ENCODE results near the gene FHOD3. TPM values are rescaled to one million over a fixed set of nuclear protein-coding genes. Genes with fewer than 3 reads are reported as not detected.
"Not testable (repeated sequence)": the region's sequence is repeated elsewhere in the genome, so short reads cannot be mapped to it uniquely, and the experiment has no call there.

FHOD3 gene
- polyA plus RNA-seq, 4 donors: 36.8 to 46.8 (median 42.1) TPM

DNA sequence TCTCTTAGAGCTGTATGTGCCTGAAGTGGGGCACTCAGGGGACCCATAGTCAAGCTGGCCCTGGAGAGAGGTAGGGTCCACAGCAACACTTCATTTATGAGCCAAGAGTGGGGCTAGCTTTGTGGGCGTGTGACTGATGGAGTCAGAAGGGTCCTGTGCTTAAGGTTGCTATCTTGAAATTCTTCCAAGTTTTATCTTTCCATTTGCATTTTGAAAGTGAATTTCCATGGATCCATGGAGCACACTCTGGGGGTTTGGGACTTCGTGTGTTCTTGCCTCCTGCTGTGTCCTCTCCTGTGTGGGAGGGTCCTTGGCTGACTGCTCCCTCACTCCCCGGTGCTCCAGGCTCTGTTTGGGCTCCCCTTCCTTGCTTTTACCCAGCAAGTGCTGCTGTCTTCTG lies 50.8 kb downstream of the FHOD3 start:
- no peak for DNase-seq (ENCODE audit: low read depth in 4 of 4, low spot score in 3 of 4)

DNA sequence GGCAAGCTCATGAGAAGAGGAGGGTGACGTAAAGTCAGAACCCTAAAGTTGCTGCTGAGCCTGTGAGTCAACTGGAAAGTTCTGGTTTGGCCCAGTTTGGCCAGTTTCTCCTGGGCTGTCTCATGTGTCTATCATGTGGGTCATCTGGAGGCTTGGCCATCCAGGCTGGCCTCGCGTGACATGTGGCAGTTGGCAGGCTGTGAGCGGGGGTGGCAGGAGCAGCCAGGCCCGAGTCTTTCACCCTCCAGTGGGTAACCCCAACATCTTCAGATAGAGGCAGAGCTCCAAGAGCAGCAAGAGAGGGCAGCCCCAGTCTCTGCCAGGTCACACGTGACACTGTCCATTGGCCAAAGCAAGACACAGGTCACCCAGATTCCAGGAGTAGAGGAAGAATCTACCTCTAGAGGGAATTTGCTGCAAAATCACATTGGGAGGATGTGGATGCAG lies 51.5 kb downstream of the FHOD3 start:
- no peak for DNase-seq (ENCODE audit: low read depth in 4 of 4, low spot score in 3 of 4)

DNA sequence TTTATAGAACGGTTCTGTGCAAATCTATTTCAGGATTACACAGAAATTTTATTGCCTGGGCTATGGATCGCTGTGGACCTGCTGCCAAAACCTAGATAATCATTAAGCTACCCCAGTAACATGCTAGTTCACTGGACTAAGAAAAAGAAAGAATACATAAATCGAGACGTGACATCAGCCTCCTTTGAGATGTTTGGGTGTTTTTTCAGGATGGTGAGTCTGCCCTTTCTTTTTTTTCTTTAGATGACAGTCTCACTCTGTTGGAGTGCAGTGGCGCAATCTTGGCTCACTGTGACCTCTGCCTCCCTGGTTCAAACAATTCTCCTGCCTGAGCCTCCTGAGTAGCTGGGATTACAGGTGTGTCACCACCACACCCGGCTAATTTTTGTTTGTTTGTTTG lies 52.0 kb downstream of the FHOD3 start:
- DNase-seq (ENCODE audit: low read depth in 4 of 4, low spot score in 3 of 4): no peak

DNA sequence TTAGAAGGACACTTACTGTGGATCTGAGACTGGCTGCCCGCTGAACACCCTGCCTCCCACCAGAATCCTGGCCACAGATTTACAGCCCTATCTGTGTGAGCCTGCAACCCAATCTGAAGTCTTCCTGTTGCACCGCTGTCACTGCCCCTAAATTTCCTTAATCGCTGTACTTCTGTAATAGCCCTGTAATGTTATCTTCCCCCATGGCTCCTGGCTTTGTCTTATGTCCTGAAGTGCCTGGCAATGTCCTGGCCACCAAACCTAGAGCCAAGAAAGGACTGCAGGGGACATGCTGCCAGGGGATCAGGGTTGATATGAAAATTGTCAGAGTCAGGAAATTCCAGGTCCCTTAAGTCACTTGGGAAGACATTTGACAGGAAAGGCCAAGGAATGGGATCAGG lies 52.7 kb downstream of the FHOD3 start:
- DNase-seq (ENCODE audit: low read depth in 4 of 4, low spot score in 3 of 4): no peak

DNA sequence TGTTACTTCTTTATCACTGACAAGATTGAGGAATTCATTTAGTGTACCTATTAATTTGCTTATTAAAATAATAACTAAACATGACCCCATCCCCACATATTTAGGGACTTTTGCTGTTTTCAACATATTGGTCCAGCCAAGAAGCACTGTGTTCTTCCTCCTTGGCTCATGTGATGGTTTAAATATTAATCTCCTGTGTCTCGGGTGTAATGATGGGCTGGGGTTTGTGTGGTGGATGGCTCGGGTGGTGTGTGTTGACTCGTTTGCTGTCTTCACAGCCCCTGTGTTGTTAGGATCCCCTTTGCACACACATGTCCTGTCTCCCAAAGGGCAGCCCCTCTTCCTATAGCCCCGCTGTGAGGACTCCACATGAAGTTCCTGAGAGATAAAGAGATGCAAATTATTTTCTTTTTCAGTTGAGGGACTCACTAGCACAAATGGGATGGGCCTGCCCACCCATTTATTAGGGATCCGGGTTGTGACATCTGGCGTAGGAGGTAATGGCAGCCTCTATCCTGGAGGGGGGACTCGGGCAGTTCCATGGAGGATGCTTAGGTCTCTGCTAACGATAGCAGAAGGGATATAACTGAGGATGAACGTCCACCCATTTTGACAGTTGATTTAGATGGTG lies 53.4 kb downstream of the FHOD3 start:
- DNase-seq (ENCODE audit: low read depth in 4 of 4, low spot score in 3 of 4): no peak

DNA sequence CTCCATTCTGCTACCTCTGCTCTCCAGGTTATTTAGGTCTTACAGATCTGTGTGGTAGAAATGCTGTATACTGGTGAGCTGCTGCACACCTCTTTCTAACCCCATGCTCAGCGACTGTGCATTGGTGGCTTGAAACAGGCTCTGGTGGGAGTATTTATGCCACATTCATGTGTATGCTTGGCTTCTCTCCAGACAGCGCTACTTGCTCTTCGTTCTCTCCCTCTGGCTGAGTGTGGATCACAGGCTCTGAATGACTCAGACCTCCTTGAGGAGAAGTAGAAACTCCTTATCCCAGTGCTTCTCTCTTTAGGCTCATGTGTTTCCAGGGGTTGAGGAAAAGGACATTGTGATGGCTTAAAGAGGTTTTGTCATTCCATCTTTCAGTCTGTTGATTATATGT lies 54.9 kb downstream of the FHOD3 start:
- no peak for DNase-seq (ENCODE audit: low read depth in 4 of 4, low spot score in 3 of 4)

DNA sequence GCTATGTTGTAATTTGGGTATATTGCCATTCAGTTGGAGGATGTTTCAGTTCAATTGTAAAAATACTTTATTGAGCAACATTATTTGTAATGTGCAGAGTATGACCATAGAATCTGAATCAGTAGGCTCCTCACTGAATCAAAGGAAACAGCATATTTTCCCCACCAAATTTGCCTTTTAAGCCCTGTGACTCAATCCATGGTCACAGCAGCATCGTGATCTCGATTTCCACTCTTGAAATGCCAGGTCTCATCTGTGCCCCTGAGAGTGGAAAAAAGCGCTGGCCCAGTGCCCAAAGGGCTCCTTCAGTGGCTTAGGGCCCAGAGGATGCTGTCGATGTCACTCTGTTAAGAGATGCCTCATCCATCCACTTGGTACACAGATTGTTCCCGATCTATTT lies 57.5 kb downstream of the FHOD3 start:
- DNase-seq (ENCODE audit: low read depth in 4 of 4, low spot score in 3 of 4): no peak

DNA sequence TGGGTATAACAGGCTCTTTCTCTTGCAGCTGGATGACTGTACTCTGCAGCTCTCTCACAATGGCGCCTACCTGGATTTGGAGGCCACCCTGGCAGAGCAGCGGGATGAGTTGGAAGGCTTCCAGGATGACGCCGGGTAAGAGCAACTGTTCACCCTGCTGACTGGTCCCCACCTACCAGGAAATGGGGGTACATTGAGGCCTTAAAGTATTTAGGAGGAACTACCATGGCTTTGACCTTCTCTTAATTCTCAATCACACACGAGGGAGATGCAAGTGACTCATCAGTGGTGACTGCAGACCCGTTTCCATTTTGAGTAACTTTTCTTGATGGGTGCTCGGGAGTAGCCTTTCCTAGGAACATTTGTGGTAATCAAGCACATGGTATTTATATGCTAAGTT lies 58.0 kb downstream of the FHOD3 start:
- DNase-seq (ENCODE audit: low read depth in 4 of 4, low spot score in 3 of 4): no peak

DNA sequence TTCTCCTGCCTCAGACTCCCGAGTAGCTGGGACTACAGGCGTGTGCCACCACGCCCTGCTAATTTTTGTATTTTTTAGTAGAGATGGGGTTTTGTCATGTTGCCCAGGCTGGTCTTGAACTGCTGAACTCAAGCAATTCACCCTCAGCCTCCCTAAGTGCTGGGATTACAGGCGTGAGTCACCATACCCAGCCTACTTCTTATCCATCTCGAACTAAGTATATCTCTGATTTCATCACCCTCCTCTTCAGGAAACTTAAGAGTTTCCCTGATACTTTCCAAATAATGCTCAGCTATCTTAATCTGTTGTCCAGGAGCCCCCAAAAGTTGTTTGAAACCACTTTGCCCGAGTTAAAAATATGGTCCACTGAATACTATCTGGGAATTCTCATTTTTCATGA lies 59.2 kb downstream of the FHOD3 start:
- not testable (repeated sequence) for DNase-seq (ENCODE audit: low read depth in 4 of 4, low spot score in 3 of 4)

DNA sequence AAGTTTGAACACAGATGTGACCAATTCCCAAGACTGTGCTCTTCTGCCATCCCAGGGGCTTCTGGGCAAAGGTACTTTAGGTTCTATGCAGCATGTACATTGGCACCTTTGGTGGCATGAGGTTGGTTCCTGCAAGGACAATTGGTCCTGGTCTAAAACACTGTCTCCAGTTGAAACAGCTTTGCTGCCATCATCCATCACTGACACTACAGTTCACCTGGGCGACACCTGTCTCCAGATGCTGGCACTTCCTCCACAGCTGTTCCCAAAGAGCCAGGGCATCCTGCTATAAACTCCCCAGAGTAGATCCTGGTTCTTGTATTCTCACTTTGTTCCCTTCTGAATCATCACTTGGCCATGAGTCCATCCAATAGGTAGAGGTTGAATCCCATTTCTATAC lies 60.6 kb downstream of the FHOD3 start:
- no peak for DNase-seq (ENCODE audit: low read depth in 4 of 4, low spot score in 3 of 4)

DNA sequence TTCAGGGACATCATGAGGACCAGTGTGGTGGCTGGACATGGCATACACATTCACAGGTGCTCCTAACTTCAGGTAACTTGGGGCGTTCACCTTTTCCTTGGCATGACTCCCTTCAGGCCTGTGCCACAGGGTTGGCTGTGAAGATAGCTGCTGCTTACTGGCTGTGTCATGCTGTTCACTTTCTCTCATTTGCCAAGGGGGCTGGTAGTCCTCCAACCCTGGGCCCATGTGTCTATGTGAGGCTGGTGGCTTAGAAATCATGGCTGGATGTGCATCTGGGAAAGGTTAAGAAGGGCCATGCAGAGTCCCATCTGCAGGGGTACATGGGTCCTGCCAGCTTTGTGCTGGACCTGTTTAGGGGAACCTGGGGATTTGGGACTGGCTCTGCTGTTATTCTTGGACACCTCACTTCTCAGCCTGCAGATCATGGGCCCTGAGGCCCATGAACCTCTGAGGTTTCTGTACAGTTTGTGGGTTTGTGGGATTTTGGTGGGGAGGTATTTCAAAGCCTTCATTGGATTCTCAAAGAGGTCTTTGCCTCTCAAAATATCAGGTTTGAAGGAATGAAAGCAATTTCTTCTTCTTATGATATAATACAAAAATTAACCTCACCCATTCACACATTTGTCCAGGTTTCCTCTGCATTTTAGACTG lies 62.9 kb downstream of the FHOD3 start:
- no peak for DNase-seq (ENCODE audit: low read depth in 4 of 4, low spot score in 3 of 4)

DNA sequence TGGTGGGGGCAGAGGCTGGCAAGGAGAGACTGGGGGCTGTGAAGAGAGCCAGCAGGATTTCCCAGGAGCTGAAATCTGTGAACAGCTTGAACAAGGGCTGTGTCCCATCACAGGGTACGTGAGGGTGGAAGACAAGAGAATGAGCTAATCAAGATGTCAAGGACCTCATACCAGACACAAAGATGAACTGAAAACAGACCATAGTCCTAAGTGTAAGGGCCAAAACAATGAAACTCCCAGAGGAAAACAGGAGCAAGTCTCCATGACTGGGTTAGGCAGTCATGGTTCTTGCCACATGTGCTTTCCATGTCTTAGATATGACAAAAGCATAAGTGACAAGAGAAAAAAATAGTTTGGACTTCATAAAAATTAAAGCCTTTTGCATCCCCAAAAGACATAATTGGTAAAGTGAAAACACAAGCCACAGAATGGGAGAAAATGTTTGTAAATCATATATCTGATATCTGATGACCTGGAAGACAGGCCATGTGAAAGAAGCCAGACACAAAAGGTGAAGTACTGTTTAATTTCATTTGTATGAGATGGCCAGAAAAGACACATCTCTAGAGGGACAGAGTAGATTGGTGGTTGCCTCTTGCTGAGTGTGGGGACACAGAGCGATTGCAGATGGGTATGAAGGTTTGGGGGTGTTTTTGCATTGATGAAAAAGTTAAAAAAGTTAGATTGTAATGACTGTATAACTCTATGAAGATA lies 67.6 kb downstream of the FHOD3 start:
- DNase-seq (ENCODE audit: low read depth in 4 of 4, low spot score in 3 of 4): no peak

DNA sequence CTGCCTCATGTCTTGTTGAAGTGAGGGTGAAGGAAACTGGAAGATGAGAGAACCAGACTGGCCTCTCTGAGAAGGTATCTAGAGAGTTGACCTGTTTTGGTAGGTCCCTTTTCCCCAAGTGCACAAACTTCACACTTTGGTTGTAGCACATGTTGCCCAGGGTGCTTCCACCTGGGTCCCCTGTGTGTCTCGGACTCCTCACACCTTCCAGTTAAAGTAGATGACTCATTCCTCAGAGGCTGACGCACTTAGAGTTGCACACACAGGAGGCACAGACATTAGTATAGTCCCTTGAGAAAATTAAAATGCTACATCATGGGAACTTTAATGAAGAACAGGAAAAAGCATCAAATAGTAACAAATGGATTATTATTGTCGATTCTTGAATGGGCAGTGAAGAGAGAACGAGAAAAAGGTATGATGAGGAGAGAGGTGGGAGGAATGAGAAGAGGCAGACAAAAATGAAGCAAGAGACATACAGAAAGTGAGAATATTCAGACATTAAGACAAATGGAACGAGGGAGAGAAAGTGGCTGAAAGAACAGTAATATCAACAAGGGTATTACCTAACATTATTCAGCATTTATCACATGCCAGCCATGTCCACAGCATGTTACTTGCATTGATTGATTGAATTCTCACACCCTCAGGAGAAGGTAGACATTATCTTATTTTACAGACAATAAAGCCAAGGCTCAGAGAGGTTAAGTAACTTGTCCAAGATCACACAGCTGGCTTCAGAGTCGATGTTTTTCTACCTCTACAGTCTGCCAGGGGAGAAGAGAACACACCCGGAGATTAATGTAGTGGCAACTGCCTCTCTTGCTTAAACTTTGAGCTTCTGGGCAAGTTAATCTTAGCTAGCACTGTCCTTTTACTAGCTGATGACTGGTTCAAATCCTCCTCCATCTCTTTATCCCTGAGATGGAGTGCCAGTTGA lies 68.6 kb downstream of the FHOD3 start:
- DNase-seq (ENCODE audit: low read depth in 4 of 4, low spot score in 3 of 4): no peak

DNA sequence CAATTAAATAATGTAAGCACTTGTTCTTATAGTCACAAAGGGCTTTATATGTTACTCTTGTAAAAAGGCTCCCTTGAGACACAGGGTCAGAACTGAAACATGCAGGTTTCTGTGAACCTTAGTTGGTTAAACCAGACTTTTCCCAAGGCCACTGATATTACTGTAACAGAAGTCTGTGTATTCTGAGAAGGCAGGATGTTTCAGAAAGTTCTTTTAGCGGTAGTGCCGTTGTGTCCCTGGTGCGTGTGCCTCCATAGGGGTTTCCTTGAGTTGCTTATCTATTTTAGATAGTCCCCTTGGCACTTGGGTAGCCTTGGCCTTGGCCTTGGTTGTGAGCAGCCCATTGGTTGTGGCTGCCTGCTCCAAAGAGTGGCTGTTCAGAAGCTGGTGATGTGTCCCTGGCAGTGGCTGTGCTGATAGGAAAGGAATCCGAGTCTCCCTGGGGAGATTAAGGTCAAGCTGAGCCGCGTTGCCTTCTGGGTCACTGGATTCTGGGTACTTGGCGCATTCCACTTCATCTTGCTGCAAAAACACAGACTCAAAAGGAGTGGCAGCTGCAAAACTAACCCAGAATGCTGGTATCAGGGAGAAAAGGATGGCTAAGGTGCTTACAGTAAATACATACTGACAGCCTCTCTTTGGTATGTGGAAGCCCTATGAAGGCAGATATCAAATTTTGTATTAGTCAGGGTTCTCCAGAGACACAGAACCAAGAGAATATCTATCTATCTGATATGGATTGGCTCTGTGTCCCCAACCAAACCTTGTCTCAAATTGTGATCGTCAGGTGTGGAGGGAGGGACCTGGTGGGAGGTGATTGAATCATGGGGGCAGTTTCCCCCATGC lies 69.7 kb downstream of the FHOD3 start:
- DNase-seq (ENCODE audit: low read depth in 4 of 4, low spot score in 3 of 4): no peak

DNA sequence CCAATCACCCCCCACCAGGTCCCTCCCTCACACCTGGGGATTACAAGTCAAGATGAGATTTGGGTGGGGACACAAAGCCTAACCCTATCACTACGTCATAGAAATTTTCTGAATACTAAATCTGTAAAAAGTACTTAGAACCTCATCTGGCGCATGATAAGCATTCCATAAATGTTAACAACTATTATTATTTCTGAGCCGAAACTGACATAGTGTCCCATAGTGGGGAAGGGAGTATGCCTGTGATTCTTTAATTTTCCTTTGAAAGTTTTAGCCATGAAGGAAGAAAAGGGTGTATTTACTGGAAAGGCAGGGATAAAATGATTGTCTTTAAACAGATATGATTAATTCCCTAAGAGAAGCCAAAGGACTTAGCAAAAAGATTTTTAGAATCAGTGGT lies 71.4 kb downstream of the FHOD3 start:
- DNase-seq (ENCODE audit: low read depth in 4 of 4, low spot score in 3 of 4): no peak

DNA sequence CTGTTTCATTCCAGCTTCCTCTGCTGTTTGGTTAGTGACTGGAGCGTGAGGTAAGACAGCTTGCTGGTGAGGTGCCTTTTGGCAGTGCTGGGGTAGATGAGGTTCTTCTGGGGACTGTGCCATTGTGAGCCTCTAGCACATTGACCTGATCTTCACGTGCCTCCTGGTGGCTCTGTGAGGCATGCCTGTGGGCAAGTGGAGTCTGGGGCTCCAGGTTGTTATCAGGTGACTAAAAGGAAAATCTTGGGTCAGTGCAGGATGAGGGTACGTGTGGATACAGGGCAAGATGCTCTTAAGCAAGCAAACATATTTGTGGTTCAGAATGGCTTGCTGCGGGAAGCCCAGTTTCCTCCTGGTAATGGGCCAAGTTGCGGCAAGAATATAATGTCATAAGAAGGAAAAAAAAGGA lies 75.4 kb downstream of the FHOD3 start:
- DNase-seq (ENCODE audit: low read depth in 4 of 4, low spot score in 3 of 4): no peak

DNA sequence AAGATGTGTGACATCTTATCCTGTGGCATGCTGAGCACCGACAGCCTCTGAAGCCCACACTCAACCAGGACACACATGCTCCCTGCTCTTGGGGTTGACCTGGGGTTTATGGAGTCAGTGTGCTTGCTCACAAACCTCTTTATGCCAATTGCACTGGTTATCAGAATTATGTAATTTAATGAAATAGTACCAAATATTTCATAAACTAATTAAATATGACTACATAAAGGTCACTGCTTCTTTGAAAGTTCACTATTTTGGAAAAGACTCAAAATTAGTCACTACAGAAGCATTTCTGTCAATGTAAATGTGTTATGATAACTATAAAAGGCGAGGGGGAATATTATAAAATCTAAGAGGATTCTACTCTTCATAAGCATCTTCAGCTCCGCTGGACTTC lies 76.7 kb downstream of the FHOD3 start:
- no peak for DNase-seq (ENCODE audit: low read depth in 4 of 4, low spot score in 3 of 4)

DNA sequence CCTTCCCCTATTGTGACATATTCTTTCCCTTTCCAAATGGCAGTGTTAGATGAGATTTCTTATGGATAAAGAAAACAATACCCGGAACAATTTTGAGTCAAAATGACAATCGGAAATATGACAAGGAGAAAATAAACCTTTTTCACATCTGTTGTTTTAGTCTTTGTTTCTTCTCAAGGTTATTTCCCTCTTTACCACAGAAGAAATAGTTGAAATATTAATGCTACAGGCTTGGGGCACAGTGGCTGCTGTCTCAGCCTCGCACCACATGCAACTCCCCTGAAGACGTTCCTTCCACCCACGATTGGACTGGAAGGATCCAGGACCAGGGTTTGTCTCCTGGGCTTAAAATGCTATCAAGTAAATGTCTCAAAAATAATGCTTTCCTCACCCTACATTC lies 77.6 kb downstream of the FHOD3 start:
- DNase-seq (ENCODE audit: low read depth in 4 of 4, low spot score in 3 of 4): no peak

DNA sequence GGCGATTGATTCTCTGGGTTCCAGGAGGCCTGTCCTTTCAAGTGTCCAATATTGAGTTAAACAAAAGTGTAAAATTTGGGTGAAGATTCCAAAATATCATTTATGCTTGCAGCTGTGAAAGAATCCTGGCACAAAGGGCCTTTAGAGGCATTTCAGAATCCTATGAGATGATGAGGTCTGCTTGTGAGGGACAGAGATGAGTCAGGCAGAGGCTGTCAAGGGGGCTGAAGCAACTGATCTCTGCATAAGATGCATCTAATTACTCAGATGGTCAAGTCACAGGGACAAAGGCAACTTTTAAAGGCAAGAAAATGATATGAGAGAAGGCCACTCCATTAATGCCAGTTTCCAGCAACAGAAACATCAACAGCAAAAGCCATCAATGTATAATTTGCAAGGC lies 78.8 kb downstream of the FHOD3 start:
- no peak for DNase-seq (ENCODE audit: low read depth in 4 of 4, low spot score in 3 of 4)

DNA sequence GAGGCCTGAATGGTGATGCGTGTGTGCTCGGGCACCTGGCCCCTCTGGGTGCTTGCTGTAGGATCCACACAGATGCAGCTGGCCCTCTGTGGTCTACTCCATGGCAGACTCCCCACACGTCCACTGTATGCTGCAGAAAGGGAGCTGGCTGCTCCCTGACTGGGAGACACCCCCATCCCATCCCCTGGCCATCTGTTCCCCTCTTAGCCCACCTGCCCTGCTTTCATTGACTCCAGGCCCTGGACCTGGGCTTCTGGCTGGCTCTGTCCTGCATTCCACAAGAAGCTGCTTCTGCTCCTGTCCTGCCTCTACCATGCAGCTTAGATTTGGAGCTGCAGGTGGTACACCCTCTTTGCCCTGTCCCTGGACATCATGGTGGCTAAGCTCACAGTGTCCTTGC lies 80.1 kb downstream of the FHOD3 start:
- no peak for DNase-seq (ENCODE audit: low read depth in 4 of 4, low spot score in 3 of 4)

Data from right renal pelvis (tissue), 4 donors.